HepG2 (cell line): ENCODE results near the gene DMAC1. TPM values are rescaled to one million over a fixed set of nuclear protein-coding genes. Genes with fewer than 3 reads are reported as not detected.

Experiments
- ATM ChIP-seq: fragments of 450-650 bp; IDR thresholded peaks from 2 replicates; pipeline ENCODE4 v1.7.1; 2017; ENCODE audit warnings: mild to moderate bottlenecking, borderline replicate concordance
- GABPA ChIP-seq, 2 experiments: IDR thresholded peaks; 2 replicates each; pipeline ENCODE4 v1.6.1; 2011 to 2016; ENCODE audit warnings: low read depth in 2 of 2, low read length in 1 of 2, missing biosample characterization in 1 of 2, missing genetic modification characterization in 1 of 2
- GMEB1 ChIP-seq: sonication (generic); formaldehyde crosslinking; IDR thresholded peaks from 2 replicates; pipeline ENCODE4 v1.5.1; 2020; ENCODE audit warnings: missing genetic modification reagents, mild to moderate bottlenecking, borderline replicate concordance
- HMGXB4 ChIP-seq, 2 experiments: sonication (generic) in 1 of 2; formaldehyde crosslinking in 1 of 2; IDR thresholded peaks; 2 replicates each; pipeline versions ENCODE4 v1.4.0 to v1.6.1; 2018 to 2020; ENCODE audit warnings: missing genetic modification reagents in 2 of 2, borderline replicate concordance in 1 of 2, low read depth in 1 of 2, mild to moderate bottlenecking in 1 of 2, missing biosample characterization in 1 of 2
- IKZF1 ChIP-seq: fragments of 450-650 bp; IDR thresholded peaks from 2 replicates; pipeline ENCODE4 v1.7.1; 2016
- MIER3 ChIP-seq: IDR thresholded peaks from 2 replicates; pipeline ENCODE4 v1.6.1; 2016; ENCODE audit warnings: missing compliant biosample characterization, borderline replicate concordance
- MZF1 ChIP-seq: sonication (generic); formaldehyde crosslinking; IDR thresholded peaks from 2 replicates; pipeline ENCODE4 v1.8.1; 2023; ENCODE audit warnings: mild to moderate bottlenecking, missing genetic modification reagents, borderline replicate concordance
- NFIC ChIP-seq: IDR thresholded peaks from 2 replicates; pipeline ENCODE4 v1.6.1; 2012; ENCODE audit warnings: mild to moderate bottlenecking, low read length, inconsistent platforms
- POLR2AphosphoS2 ChIP-seq: IDR thresholded peaks from 2 replicates; pipeline ENCODE4 v1.6.1; 2011; ENCODE audit warnings: low read depth, low read length, improper control_type of control experiment
- RBAK ChIP-seq: sonication (generic); formaldehyde crosslinking; IDR thresholded peaks from 2 replicates; pipeline ENCODE4 v1.5.1; 2020; ENCODE audit warnings: mild to moderate bottlenecking, missing genetic modification reagents
- RBFOX2 ChIP-seq: fragments of 200-400 bp; formaldehyde crosslinking; IDR thresholded peaks from 2 replicates; pipeline ENCODE4 v1.6.1; 2017; ENCODE audit warnings: low read depth, mild to moderate bottlenecking, low read length
- SAP130 ChIP-seq: IDR thresholded peaks from 2 replicates; pipeline ENCODE4 v1.6.1; 2016; ENCODE audit warnings: low read depth
- SIX1 ChIP-seq: sonication (generic); formaldehyde crosslinking; IDR thresholded peaks from 2 replicates; pipeline ENCODE4 v1.4.0; 2020; ENCODE audit warnings: missing genetic modification reagents, borderline replicate concordance
- SKIL ChIP-seq: sonication (generic); formaldehyde crosslinking; IDR thresholded peaks from 2 replicates; pipeline ENCODE4 v1.8.0; 2022; ENCODE audit warnings: missing genetic modification reagents, mild to moderate bottlenecking, moderate library complexity, borderline replicate concordance
- SNAPC5 ChIP-seq: sonication (generic); formaldehyde crosslinking; IDR thresholded peaks from 2 replicates; pipeline ENCODE4 v1.8.1; 2023; ENCODE audit warnings: mild to moderate bottlenecking, missing genetic modification reagents, borderline replicate concordance
- TOE1 ChIP-seq: sonication (generic); formaldehyde crosslinking; IDR thresholded peaks from 2 replicates; pipeline ENCODE4 v1.4.0; 2020; ENCODE audit warnings: mild to moderate bottlenecking, missing genetic modification reagents
- ZFY ChIP-seq: sonication (generic); formaldehyde crosslinking; IDR thresholded peaks from 2 replicates; pipeline ENCODE4 v1.4.0; 2020; ENCODE audit warnings: missing genetic modification reagents
- ZNF138 ChIP-seq: sonication (generic); formaldehyde crosslinking; IDR thresholded peaks from 2 replicates; pipeline ENCODE4 v1.5.0; 2020; ENCODE audit warnings: mild to moderate bottlenecking, low read depth, missing genetic modification reagents
- ZNF292 ChIP-seq: sonication (generic); formaldehyde crosslinking; IDR thresholded peaks from 2 replicates; pipeline ENCODE4 v1.8.1; 2022; ENCODE audit warnings: mild to moderate bottlenecking, low read depth, missing genetic modification reagents, borderline replicate concordance
- ZNF430 ChIP-seq: sonication (generic); formaldehyde crosslinking; IDR thresholded peaks from 2 replicates; pipeline ENCODE4 v1.9.0; 2021; ENCODE audit warnings: mild to moderate bottlenecking, missing genetic modification reagents
- ZNF530 ChIP-seq: sonication (generic); formaldehyde crosslinking; IDR thresholded peaks from 2 replicates; pipeline ENCODE4 v1.5.0; 2020; ENCODE audit warnings: low read depth, mild to moderate bottlenecking, missing genetic modification reagents
- ZNF775 ChIP-seq: sonication (generic); formaldehyde crosslinking; IDR thresholded peaks from 2 replicates; pipeline ENCODE4 v1.4.0; 2020; ENCODE audit warnings: missing genetic modification reagents, mild to moderate bottlenecking, moderate library complexity, borderline replicate concordance
- polyA plus RNA-seq, 8 experiments: library from polyadenylated mRNA; depleted of rRNA in 3 of 8; stranded (reverse) in 7 of 8; unstranded in 1 of 8; fragments of >200 nt; fragmentation: Illumina TruSeq in 4 of 8; extraction: Trizol in 4 of 8; gene quantifications; 2 replicates each; pipeline versions ENCODE4 v1.2.1 to v1.2.3, GENCODE V29; 2011 to 2016; ENCODE audit warnings: low read depth in 4 of 8, missing spikeins in 1 of 8, mixed read lengths in 1 of 8; ENCODE audit not compliant: insufficient read depth in 1 of 8
- total RNA-seq, 5 experiments: library from RNA; depleted of rRNA; stranded (reverse); fragments of >200 nt; fragmentation: Illumina TruSeq; extraction: Trizol; gene quantifications; 2 replicates each; pipeline ENCODE4 v1.2.3, GENCODE V29; 2016; ENCODE audit warnings: low read depth in 1 of 5

The DMAC1 gene
- total and polyA plus RNA-seq, 2 of the 13 experiments (the other 11 are each of a cell fraction or from before 2014, with no cell fraction given), result 44.3 to 72.9 TPM

- TF ChIP-seq NFIC (no peak), RBAK (CRISPR knock-in tag) (0 out of 2 replicates have a peak, but pooled peaks have one; percentile 33), GABPA (IDR thresholded peaks at IDR 0.05; ENCODE audit: low read depth, low read length) (peak; percentile 80), GABPA (CRISPR knock-in tag; IDR thresholded peaks at IDR 0.05; ENCODE audit: low read depth) (peak; percentile 94), ZNF292 (peak; percentile 50; the same call in 1 of the 2 replicates), TOE1 (CRISPR knock-in tag) (no peak), RBFOX2 (peak; percentile 83), ZFY (CRISPR knock-in tag) (peak; percentile 83), ZNF430 (CRISPR knock-in tag) (peak; percentile 75; the same call in 1 of the 2 replicates), SNAPC5 (CRISPR knock-in tag) (no peak), ZNF530 (CRISPR knock-in tag) (no peak), MZF1 (CRISPR knock-in tag) (no peak), SIX1 (no peak), GMEB1 (CRISPR knock-in tag) (peak; percentile 98), HMGXB4 (CRISPR knock-in tag; IDR thresholded peaks at IDR 0.05; ENCODE audit: borderline replicate concordance in 1 of 2, low read depth in 1 of 2) (peak in 1 of 2 experiments; percentile 66; a peak in 1 of 4 replicates), ZNF775 (CRISPR knock-in tag) (no peak), SKIL (CRISPR knock-in tag) (no peak), POLR2AphosphoS2 (no peak), MIER3 (peak; percentile 59; the same call in 1 of the 2 replicates), IKZF1 (no peak), ATM (no peak), SAP130 (peak; percentile 87), ZNF138 (CRISPR knock-in tag) (no peak)
Measured at GRCh38 chr9:7799234-7799943, at the start of gene DMAC1 (continued).
